Aorta (tissue), 5 donors: ENCODE results near the gene SLC25A18. TPM values are rescaled to one million over a fixed set of nuclear protein-coding genes. Genes with fewer than 3 reads are reported as not detected.
A peak's percentile ranks its signal among the peaks of the same experiment; 100 is the strongest.
"Not testable (repeated sequence)": the region's sequence is repeated elsewhere in the genome, so short reads cannot be mapped to it uniquely, and the experiment has no call there.

Experiments used
- ATAC-seq: fragments of 200-7000 bp; cut with Tn5 transposase; one replicate; pipeline ENCODE4 v1.9.1; 2022; ENCODE audit warnings: moderate library complexity; ENCODE audit not compliant: low FRiP score
- DNase-seq, 2 donors: peaks; one replicate each; pipeline ENCODE4 v3.0.0-alpha.2; 2020
- H3K27ac ChIP-seq, 2 donors: one replicate each; pipeline ENCODE4 v1.5.1; 2013; ENCODE audit warnings: low read length in 2 of 2, mild to moderate bottlenecking in 2 of 2, moderate library complexity in 2 of 2, control low read depth in 1 of 2, inconsistent platforms in 1 of 2, low read depth in 1 of 2
- H3K27me3 ChIP-seq, 2 donors: one replicate each; pipeline ENCODE4 v1.6.1; 2013; ENCODE audit warnings: control low read depth in 1 of 2, low read length in 1 of 2, mild to moderate bottlenecking in 1 of 2, moderate library complexity in 1 of 2; ENCODE audit not compliant: insufficient read depth in 2 of 2, control insufficient read depth in 1 of 2
- H3K36me3 ChIP-seq, 2 donors: one replicate each; pipeline ENCODE4 v1.6.1; 2013; ENCODE audit warnings: control low read depth in 1 of 2, low read length in 1 of 2, mild to moderate bottlenecking in 1 of 2; ENCODE audit not compliant: insufficient read depth in 2 of 2, control insufficient read depth in 1 of 2
- H3K4me1 ChIP-seq, 2 donors: one replicate each; pipeline ENCODE4 v1.6.1; 2013; ENCODE audit warnings: low read length in 2 of 2, control low read depth in 1 of 2, mild to moderate bottlenecking in 1 of 2, moderate library complexity in 1 of 2; ENCODE audit not compliant: insufficient read depth in 2 of 2, control insufficient read depth in 1 of 2
- H3K4me3 ChIP-seq, 2 donors: one replicate each; pipeline ENCODE4 v1.5.1; 2013; ENCODE audit warnings: low read length in 2 of 2, control low read depth in 1 of 2, mild to moderate bottlenecking in 1 of 2
- H3K9me3 ChIP-seq: one replicate; pipeline ENCODE4 v1.6.1; 2013; ENCODE audit warnings: mild to moderate bottlenecking, low read length; ENCODE audit not compliant: control insufficient read depth
- WGBS, 2 donors: extraction: QIAGEN DNeasy Blood & Tissue Kit; methylation state at CpG; one replicate each; pipeline ENCODE4 v1.1.7; 2013; 5-methylcytosine and 5-hydroxymethylcytosine counted together
- intact Hi-C, 2 donors: fragments of 100-400 bp; cut with DNase I; formaldehyde crosslinking; loops; one replicate each; pipeline versions ENCODE4 v1.14.2 to v1.15.0; 2022
- polyA plus RNA-seq, 2 donors: library from polyadenylated mRNA; stranded (reverse); fragments of 200-250 nt; gene quantifications; one replicate each; pipeline ENCODE4 v1.2.3, GENCODE V29; 2013
- total RNA-seq, 2 donors: library from RNA; stranded (reverse); fragmentation: NEBNext Ultra II Directional; extraction: Animal tissue kit (Norgen Biotek cat#: 25700); gene quantifications; one replicate each; pipeline ENCODE4 v1.2.1, GENCODE V29; 2021
- donor health status: healthy with polysubstance abuse.
- donor health status: Bipolar disorder and iron deficiency.
- donor health status: DM: no; HTN: no; CAD: no.
- donor health status: DM: no; HTN: no; CAD: no.
- donor health status: DM: yes; HTN: yes; CAD: no.

The SLC25A18 gene
- total and polyA plus RNA-seq, 4 donors, result 0.18 to 0.52 (median 0.33) TPM; not detected in 1

DNA sequence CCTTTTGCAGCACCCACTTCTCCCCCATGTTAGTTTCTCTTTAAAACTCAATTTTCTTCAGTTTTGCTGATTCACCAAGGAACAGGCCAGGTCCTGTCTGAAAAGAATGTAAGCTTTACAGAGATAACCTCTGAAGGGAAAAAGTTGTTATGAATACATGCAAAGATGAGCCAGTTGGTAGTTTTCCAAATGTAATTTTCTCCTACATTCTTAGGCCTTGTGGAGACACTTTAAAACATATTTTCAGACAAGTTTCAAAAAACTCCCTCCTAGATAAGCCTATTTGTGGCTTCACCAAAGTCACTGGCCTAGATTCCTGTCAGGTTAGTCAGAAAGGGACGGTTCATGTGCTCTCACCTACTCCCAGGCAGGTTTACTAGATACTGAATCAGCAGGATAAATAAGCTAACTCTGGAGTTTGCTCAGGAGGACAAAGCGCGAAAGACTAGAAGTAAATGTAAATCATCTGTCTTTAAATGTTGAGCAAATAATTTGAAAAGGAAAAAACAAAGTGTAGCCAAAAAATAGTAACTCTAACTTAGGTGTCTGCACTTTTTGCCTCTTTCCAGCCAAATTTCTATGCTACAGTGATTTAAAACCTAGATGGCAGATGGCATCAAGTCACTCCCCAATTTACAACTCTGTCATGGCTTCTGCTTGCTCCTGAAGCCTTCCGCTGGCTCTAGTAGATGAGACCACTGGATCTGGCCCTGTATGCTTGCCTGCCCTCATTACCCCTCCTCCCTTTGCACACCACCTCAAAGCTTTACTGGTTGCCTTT, 70.1 kb downstream of the SLC25A18 start:
- Histone ChIP-seq H3K27ac (no peak overlapping the region), H3K4me3 (no peak overlapping the region), H3K9me3 (no peaks in the 10 kb centered on the region), H3K4me1 (no peaks in the 10 kb centered on the region), H3K27me3 (no peaks in the 10 kb centered on the region), H3K36me3 (no peaks in the 10 kb centered on the region)
- ATAC-seq, result no peak
- no peak for DNase-seq
- intact Hi-C loops, result no loop called here
- 89 to 90% methylated on average over 4 of the region's 4 CpGs for WGBS, 2 donors

DNA sequence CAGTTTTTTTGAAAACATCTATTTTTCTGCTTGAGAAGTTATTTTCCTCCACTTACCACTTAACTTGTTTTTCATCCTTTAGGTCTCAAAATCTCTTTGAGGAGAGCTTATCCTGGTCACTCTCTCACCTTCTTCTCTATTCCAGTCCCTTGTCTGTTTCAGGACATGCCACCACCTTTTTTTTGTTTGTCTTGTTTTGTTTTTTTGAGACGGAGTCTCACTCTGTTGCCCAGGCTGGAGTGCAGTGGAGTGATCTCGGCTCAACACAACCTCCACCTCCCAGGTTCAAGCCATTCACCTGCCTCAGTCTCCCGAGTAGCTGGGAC, 70.7 kb downstream of the SLC25A18 start:
- Histone ChIP-seq H3K4me3 (no peak overlapping the region), H3K4me1 (no peaks in the 10 kb centered on the region), H3K9me3 (no peaks in the 10 kb centered on the region), H3K36me3 (no peaks in the 10 kb centered on the region), H3K27ac (no peak overlapping the region), H3K27me3 (no peaks in the 10 kb centered on the region)
- intact Hi-C loops, result no loop called here
- DNase-seq (no peak), ATAC-seq (no peak)
- WGBS, 2 donors, result 86 to 90% methylated on average over 3 of the region's 3 CpGs

DNA sequence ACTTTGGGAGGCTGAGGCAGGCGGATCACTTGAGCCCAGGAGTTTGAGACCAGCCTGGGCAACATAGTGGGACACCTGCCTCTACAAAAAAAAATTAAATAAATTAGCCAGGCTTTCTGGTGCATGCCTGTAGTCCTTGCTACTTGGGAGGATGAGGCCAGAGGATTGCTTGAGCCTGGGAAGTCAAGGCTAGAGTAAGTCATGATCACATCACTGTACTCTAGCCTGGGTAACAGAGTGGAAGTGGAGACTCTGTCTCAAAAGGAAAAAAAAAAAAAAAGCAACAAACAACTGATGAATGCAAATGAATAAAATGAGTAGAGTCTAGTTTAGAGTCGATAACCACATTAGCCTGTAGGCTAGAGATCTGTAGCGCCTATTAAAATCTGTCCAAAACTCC, 71.4 kb downstream of the SLC25A18 start:
- Histone ChIP-seq H3K4me1 (no peaks in the 10 kb centered on the region), H3K4me3 (no peak overlapping the region), H3K9me3 (no peaks in the 10 kb centered on the region), H3K27ac (no peak overlapping the region), H3K27me3 (no peaks in the 10 kb centered on the region), H3K36me3 (no peaks in the 10 kb centered on the region)
- intact Hi-C loops, result loop anchor here in 1 of 2 donors (5.0 kb wide), 1 partner anchor 462 kb away; no protein-coding TSS in a partner anchor
- ATAC-seq (no peak), DNase-seq (no peak)
- 82 to 92% methylated on average over 3 of the region's 3 CpGs for WGBS, 2 donors

DNA sequence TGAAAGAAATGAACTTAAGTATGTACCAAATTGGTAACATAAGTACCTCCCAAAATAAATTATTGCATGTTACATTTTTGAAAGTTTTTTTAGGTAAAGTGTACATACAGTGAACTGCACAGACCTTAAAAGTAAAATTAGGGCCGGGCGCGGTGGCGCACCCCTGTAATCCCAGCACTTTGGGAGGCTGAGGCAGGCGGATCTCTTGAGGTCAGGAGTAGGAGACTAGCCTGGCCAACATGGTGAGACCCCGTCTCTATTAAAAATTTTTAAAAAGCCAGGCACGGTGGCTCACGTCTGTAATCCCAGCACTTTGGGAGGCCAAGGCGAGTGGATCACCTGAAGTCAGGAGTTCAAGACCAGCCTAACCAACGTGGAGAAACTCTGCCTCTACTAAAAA, 73.6 kb downstream of the SLC25A18 start:
- H3K9me3 ChIP-seq, H3K36me3 ChIP-seq, ATAC-seq, H3K27ac ChIP-seq, H3K4me1 ChIP-seq, H3K4me3 ChIP-seq, H3K27me3 ChIP-seq, DNase-seq: not testable (repeated sequence)
- 87 to 88% methylated on average over 10 of the region's 10 CpGs for WGBS, 2 donors
- intact Hi-C loops, result loop anchor here in 1 of 2 donors (5.0 kb wide), 1 partner anchor 465 kb away; no protein-coding TSS in a partner anchor

DNA sequence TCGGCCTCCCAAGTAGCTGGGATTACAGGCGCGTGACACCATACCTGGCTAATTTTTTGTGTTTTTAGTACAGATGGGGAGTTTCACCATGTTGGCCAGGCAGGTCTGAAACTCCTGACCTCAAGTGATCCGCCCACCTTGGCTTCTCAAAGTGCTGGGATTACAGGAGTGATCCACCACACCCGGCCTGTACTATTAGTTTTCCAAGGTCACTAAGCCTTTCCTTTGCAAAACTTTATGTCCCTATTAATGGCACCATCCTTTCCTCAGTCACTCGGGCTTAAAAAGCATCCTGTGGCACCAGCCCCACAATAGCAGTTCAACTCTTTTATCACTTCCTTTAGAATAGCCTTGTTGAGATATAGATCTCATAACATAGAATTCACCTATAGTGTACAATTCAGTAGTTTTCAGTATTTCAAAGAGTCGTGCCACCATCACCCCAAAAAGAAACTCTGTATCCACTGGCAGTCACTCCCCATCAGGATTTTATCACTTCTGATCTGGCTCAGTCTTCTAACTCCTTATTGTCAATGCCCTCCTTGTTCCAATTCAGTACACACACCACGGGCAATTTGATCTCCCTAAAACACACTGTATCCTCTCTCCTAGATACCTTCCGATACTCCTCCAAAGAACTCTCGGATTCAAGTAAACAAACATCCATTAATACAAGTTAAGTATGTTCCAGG, 74.3 kb downstream of the SLC25A18 start:
- DNase-seq (no peak), ATAC-seq (no peak)
- 51 to 52% methylated on average over 10 of the region's 10 CpGs for WGBS, 2 donors
- Histone ChIP-seq H3K4me3 (peak overlapping the region in 1 of 2 donors; percentile 44), H3K4me1 (no peaks in the 10 kb centered on the region), H3K36me3 (no peaks in the 10 kb centered on the region), H3K27me3 (no peaks in the 10 kb centered on the region), H3K9me3 (no peaks in the 10 kb centered on the region), H3K27ac (peak overlapping the region; percentile 64 to 97)
- intact Hi-C loops, result loop anchor here in 1 of 2 donors (5.0 kb wide), 1 partner anchor 465 kb away; no protein-coding TSS in a partner anchor

DNA sequence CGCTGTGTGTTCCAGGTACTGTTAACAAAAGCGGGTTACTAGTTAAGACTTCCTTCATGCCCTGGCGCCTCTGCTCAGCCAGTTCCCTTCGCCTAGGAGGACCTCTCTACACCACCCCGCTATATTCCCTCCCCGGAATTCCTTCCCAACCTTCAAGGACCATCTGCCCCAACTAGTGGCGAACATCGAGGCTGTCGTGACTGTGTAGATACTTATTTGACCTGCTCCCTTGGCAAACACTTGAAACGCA, 74.8 kb downstream of the SLC25A18 start:
- WGBS, 2 donors, result 0 to 1% methylated on average over 10 of the region's 10 CpGs
- H3K36me3 ChIP-seq, result no peaks in the 10 kb centered on the region
- H3K9me3 ChIP-seq, result no peaks in the 10 kb centered on the region
- intact Hi-C loops, result loop anchor here in 1 of 2 donors (5.0 kb wide), 1 partner anchor 466 kb away; no protein-coding TSS in a partner anchor
- no peaks in the 10 kb centered on the region for H3K4me1 ChIP-seq
- peak overlapping the region; percentile 44 to 55 for H3K4me3 ChIP-seq
- no peaks in the 10 kb centered on the region for H3K27me3 ChIP-seq
- DNase-seq (no peak), ATAC-seq (peak; percentile 77)
- H3K27ac ChIP-seq, result peak overlapping the region; percentile 64 to 97

DNA sequence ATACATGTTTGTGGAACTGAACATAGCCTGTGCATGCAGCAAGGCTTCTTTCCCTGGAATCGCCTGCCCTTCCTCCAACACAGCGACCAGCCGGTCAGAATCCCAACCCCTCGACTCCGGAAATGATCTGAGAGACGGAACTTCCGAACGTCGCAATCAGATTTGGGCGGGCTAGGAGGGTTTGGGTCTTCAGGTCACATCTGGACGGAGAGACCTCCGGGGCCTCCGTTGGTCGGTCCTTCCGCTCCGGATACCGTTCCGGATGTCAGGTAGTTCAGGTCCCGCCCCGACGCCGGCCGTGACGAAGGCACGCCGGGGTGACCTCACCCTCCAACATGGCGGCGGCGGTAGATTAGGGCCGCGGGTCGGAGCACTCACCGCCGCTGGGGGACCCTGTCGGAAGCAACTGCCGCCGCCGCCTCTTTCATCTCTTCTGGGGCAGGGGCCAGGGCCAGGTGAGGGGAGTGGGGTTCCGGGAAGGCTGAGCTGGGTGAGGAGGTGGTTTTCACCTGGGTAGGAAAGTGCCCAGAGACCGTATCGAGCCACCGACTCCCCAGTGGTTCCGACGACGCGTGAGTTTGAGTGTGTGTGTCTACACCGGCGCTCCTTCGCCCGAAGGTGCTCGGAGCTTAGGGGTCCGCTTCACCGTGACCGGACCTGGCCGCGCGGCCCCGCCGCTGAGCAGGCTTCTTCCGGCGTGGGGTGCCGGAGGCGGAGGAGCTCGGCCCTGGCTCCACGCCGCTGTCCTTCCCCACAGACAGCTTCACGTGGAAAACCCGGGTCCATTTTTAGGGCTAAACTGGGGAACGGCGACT, 75.3 kb downstream of the SLC25A18 start, which contains the start of gene BCL2L13:
Gene BCL2L13, plus strand, starts transcription at position 326 of the 815 bp plus-strand sequence. CDS start 16,955 bp downstream, outside the sequence.
- H3K27me3 ChIP-seq, result no peaks in the 10 kb centered on the region
- WGBS, 2 donors, result 0 to 1% methylated on average over 70 of the region's 70 CpGs
- peak within 1 kb of the TSS; percentile 44 to 90 for H3K4me3 ChIP-seq
- no peaks in the 10 kb centered on the region for H3K9me3 ChIP-seq
- H3K27ac ChIP-seq, result peak within 1 kb of the TSS; percentile 64 to 97
- DNase-seq, result peak; percentile 93 to 96
- peak; percentile 99 for ATAC-seq
- intact Hi-C loops, result loop anchor here in 1 of 2 donors (5.0 kb wide), 1 partner anchor 466 kb away; no protein-coding TSS in a partner anchor
- H3K36me3 ChIP-seq, result no peaks in the 10 kb centered on the region
- no peaks in the 10 kb centered on the region for H3K4me1 ChIP-seq

DNA sequence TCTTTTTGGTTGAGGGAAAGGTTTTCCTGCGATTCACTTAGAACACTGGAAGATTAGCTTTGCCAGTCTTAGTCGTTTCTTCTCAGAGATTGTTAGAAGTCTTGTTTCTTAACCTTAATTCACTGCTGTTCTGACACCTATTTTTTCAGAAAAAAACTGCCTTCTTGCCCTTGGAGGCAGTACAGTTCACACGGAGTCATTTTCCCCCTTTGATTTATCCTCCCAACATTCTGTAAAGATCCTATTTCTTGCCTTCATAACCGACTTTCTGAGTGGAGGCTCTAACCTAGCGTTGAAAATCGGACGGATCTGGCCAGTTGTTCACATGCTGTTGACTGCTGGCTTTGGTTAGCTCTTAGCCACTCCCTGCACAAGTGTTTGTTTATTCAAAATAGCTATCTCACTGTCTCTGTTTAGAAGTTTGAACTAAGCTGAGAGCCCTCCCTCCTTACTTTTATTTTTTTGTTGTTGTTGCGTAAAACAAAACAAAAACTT, 76.0 kb downstream of the SLC25A18 start:
- no peaks in the 10 kb centered on the region for H3K36me3 ChIP-seq
- H3K4me1 ChIP-seq, result no peaks in the 10 kb centered on the region
- H3K27ac ChIP-seq, result peak overlapping the region; percentile 64 to 97
- no peaks in the 10 kb centered on the region for H3K27me3 ChIP-seq
- H3K9me3 ChIP-seq, result no peaks in the 10 kb centered on the region
- H3K4me3 ChIP-seq, result peak overlapping the region; percentile 44 to 90
- ATAC-seq, result peak; percentile 17
- WGBS, 2 donors, result 7% methylated on average over 8 of the region's 8 CpGs
- no peak for DNase-seq
- intact Hi-C loops, result loop anchor here in 1 of 2 donors (5.0 kb wide), 1 partner anchor 467 kb away; no protein-coding TSS in a partner anchor
